ENCODE results near the gene CIRBP. TPM values are rescaled to one million over a fixed set of nuclear protein-coding genes. Genes with fewer than 3 reads are reported as not detected.
A peak's percentile ranks its signal among the peaks of the same experiment; 100 is the strongest.

Gene CIRBP
- total and polyA plus RNA-seq, 2 of the 13 experiments (the other 11 are each of a cell fraction or from before 2014, with no cell fraction given) = 133 to 140 TPM

DNA sequence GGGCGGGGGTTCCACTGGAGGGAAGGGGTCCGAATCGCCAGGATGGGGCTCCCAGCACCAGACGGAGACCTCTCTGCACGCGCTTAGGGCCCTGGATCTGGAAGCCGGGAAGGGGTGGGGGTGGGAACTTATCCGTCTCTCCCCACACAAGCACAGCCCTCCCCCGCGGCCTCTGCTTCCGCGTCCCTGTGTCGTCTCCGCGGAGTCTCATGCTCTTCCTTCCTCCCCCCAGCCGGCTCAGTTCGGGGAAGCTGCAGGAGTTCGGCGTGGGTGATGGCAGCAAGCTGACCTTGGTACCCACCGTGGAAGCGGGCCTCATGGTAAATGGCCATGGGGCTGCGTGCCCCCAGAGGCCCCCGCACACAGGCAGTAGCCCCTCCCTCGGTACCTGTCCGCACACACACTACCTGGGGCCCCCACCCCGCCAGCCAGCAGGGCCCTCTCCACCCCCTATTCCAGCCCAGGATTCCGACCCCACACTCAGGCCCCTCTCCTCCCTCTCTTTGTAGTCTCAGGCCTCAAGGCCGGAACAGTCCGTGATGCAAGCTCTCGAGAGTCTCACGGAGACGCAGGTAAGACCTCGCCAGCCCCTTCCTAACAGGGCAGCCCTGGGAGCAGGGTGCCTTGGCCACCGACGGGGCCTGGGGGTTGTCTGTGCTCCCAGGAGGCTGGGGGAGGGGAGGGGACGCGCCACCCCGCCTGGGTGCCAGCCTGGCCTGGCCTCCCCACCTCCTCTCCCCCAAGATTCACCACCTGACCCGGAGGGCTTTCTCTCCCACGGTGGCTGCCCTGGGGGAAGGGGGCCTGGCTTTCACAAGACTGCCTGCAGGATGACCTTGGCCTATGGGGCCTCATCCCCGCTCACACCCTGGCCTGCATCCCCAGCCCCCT is 17.6 kb upstream of the CIRBP start (continued):
- peak; percentile 30; the same call in 1 of the 2 replicates for TF ChIP-seq SNAI1 (CRISPR knock-in tag; IDR thresholded peaks at IDR 0.05; ENCODE audit: borderline replicate concordance)
- 0 out of 2 replicates have a peak, but pooled peaks have one; percentile 37 for TF ChIP-seq ZNF615 (CRISPR knock-in tag; IDR thresholded peaks at IDR 0.05; ENCODE audit: borderline replicate concordance)
- TF ChIP-seq, protein P1, sequence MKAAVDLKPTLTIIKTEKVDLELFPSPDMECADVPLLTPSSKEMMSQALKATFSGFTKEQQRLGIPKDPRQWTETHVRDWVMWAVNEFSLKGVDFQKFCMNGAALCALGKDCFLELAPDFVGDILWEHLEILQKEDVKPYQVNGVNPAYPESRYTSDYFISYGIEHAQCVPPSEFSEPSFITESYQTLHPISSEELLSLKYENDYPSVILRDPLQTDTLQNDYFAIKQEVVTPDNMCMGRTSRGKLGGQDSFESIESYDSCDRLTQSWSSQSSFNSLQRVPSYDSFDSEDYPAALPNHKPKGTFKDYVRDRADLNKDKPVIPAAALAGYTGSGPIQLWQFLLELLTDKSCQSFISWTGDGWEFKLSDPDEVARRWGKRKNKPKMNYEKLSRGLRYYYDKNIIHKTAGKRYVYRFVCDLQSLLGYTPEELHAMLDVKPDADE (CRISPR knock-in tag; IDR thresholded peaks at IDR 0.05) = peak; percentile 55; the same call in 1 of the 2 replicates
- TF ChIP-seq RARA (CRISPR knock-in tag; IDR thresholded peaks at IDR 0.05) = peak; percentile 89
- peak; percentile 13 for TF ChIP-seq TBL1XR1 (IDR thresholded peaks at IDR 0.05; ENCODE audit: borderline replicate concordance, low read length, partially characterized antibody)
- no peak for TF ChIP-seq ZNF512B (CRISPR knock-in tag; IDR thresholded peaks at IDR 0.05; ENCODE audit: borderline replicate concordance)
- TF ChIP-seq NR2F1 (CRISPR knock-in tag; IDR thresholded peaks at IDR 0.05) = peak; percentile 50 to 70; a peak in 1 of 4 replicates
- peak; percentile 11; the same call in 1 of the 2 replicates for TF ChIP-seq FOXP4 (CRISPR knock-in tag; IDR thresholded peaks at IDR 0.05)
- TF ChIP-seq, protein P2, sequence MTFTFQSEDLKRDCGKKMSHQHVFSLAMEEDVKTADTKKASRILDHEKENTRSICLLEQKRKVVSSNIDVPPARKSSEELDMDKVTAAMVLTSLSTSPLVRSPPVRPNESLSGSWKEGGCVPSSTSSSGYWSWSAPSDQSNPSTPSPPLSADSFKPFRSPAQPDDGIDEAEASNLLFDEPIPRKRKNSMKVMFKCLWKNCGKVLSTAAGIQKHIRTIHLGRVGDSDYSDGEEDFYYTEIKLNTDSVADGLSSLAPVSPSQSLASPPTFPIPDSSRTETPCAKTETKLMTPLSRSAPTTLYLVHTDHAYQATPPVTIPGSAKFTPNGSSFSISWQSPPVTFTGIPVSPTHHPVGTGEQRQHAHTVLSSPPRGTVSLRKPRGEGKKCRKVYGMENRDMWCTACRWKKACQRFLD (CRISPR knock-in tag; IDR thresholded peaks at IDR 0.05; ENCODE audit: borderline replicate concordance) = no peak
- no peak for TF ChIP-seq RAD51 (IDR thresholded peaks at IDR 0.05; ENCODE audit: borderline replicate concordance)
- TF ChIP-seq FOXK1 (CRISPR knock-in tag; IDR thresholded peaks at IDR 0.05; ENCODE audit: borderline replicate concordance, low read depth) = peak; percentile 41; the same call in 1 of the 2 replicates
- peak; percentile 57 for TF ChIP-seq ZNF687 (CRISPR knock-in tag; IDR thresholded peaks at IDR 0.05)
- no peak for TF ChIP-seq ZNF879 (CRISPR knock-in tag; IDR thresholded peaks at IDR 0.05)

Data from HepG2 (cell line).